PC-3 (cell line): Measurements from ENCODE around the gene COPG2. TPM values are rescaled to one million over a fixed set of nuclear protein-coding genes. Genes with fewer than 3 reads are reported as not detected.
A peak's percentile ranks its signal among the peaks of the same experiment; 100 is the strongest.

Source experiments
- ATAC-seq: fragments of 200-7000 bp; cut with Tn5 transposase; 2 replicates; pipeline ENCODE4 v1.9.1; 2020; ENCODE audit warnings: mild to moderate bottlenecking, moderate library complexity
- BruUV-seq: library from RNA; stranded (reverse); fragments of 400-500 nt; replicated peaks from 2 replicates; lab custom pipeline; 2021; lab: Mats Ljungman, UMichigan
- CTCF ChIA-PET: fragments of 300-600 bp; sonication (Branson Sonifier 250); formaldehyde crosslinking; loops from one replicate; lab custom pipeline; 2022; ENCODE audit warnings: antibody characterized with exemption; lab: Charles Lee
- POLR2A ChIA-PET: fragments of 300-600 bp; sonication (Branson Sonifier 250); formaldehyde crosslinking; loops from one replicate; lab custom pipeline; 2022; ENCODE audit warnings: antibody characterized with exemption; ENCODE audit not compliant: unreplicated experiment; lab: Charles Lee
- DNase-seq: peaks from one replicate; pipeline ENCODE4 v3.0.0-alpha.2; 2015
- H2AFZ ChIP-seq: fragments of 300-600 bp; sonication (generic); 2 replicates; pipeline ENCODE4 v1.6.0; 2016; ENCODE audit warnings: antibody characterized with exemption, low read length
- H3F3A ChIP-seq: fragments of 300-600 bp; sonication (generic); one replicate; pipeline ENCODE4 v1.6.0; 2017; ENCODE audit warnings: antibody characterized with exemption, low read length, control low read depth, mild to moderate bottlenecking; ENCODE audit not compliant: unreplicated experiment
- H3K27ac ChIP-seq: fragments of 300-600 bp; sonication (generic); 2 replicates; pipeline ENCODE4 v1.5.1; 2016; ENCODE audit warnings: mild to moderate bottlenecking, low read length
- H3K27me3 ChIP-seq: fragments of 300-600 bp; sonication (generic); 2 replicates; pipeline ENCODE4 v1.6.1; 2016; ENCODE audit warnings: low read length, mixed read lengths
- H3K36me3 ChIP-seq: fragments of 300-600 bp; sonication (generic); 2 replicates; pipeline ENCODE4 v1.6.1; 2016; ENCODE audit warnings: low read depth, mixed run types, low read length, mixed read lengths
- H3K4me1 ChIP-seq: fragments of 300-600 bp; sonication (generic); 2 replicates; pipeline ENCODE4 v1.5.1; 2016; ENCODE audit warnings: low read length; ENCODE audit not compliant: insufficient read depth
- H3K4me2 ChIP-seq: fragments of 300-600 bp; sonication (generic); 2 replicates; pipeline ENCODE4 v1.6.0; 2016; ENCODE audit warnings: low read length
- H3K4me3 ChIP-seq: fragments of 300-600 bp; sonication (generic); 2 replicates; pipeline ENCODE4 v1.5.1; 2016; ENCODE audit warnings: mild to moderate bottlenecking, low read length, mixed read lengths
- H3K79me2 ChIP-seq: fragments of 300-600 bp; sonication (generic); 2 replicates; pipeline ENCODE4 v1.6.1; 2017; ENCODE audit warnings: low read length, mixed read lengths
- H3K9ac ChIP-seq: fragments of 300-600 bp; sonication (generic); 2 replicates; pipeline ENCODE4 v1.6.0; 2016; ENCODE audit warnings: mild to moderate bottlenecking, low read length
- H3K9me2 ChIP-seq: fragments of 300-600 bp; sonication (generic); replicated peaks from 2 replicates; pipeline ENCODE4 v1.6.1; 2016; ENCODE audit warnings: mixed run types, low read length, mixed read lengths
- H3K9me3 ChIP-seq: fragments of 300-600 bp; sonication (generic); 2 replicates; pipeline ENCODE4 v1.6.1; 2016; ENCODE audit warnings: low read length, mixed read lengths
- H4K20me1 ChIP-seq: fragments of 300-600 bp; sonication (generic); 2 replicates; pipeline ENCODE4 v1.6.1; 2016; ENCODE audit warnings: low read length, mixed read lengths
- EZH2 ChIP-seq: fragments of 300-600 bp; sonication (generic); IDR thresholded peaks from one replicate; pipeline ENCODE4 v1.6.1; 2017; ENCODE audit warnings: antibody characterized with exemption, mild to moderate bottlenecking, low read length; ENCODE audit not compliant: unreplicated experiment
- EZH2phosphoT487 ChIP-seq: fragments of 300-600 bp; sonication (generic); IDR thresholded peaks from 2 replicates; pipeline ENCODE4 v1.6.1; 2018; ENCODE audit warnings: mild to moderate bottlenecking, antibody characterized with exemption, low read length, borderline replicate concordance
- intact Hi-C: fragments of 100-400 bp; cut with micrococcal nuclease; formaldehyde crosslinking; loops from 2 replicates; pipeline ENCODE4 v1.9.0; 2023
- total RNA-seq: library from RNA; depleted of rRNA; stranded (reverse); fragments of >200 nt; gene quantifications from 2 replicates; pipeline ENCODE4 v1.2.3, GENCODE V29; 2014
- TF ChIP-seq, protein P1 (sequence below): fragments of 300-600 bp; sonication (generic); conservative IDR thresholded peaks from 2 replicates; pipeline ENCODE4 v1.5.1; 2017; ENCODE audit warnings: antibody characterized with exemption, low read depth, mild to moderate bottlenecking, low read length

COPG2 gene
- total RNA-seq, 1 experiment from 2014 or later, result 9.1 TPM

DNA sequence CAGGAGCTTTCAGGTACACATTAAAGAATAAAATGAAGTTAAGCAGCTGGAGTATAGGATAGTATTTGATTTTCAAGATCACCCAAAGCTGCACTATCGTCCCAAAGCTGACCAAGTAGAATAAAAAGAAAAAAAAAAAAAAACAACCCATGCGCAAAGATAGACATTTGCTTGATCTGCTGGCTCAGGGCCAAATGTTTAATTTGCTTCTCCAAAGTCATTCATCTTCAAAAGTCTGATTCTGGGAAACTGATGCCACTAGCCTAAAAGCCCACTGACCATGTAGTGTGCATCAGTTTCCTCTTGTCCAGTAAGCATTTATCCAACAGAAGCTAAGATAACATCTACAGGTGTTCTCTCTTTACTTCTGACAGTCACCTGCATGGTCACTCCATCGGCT lies 162.2 kb downstream of the COPG2 start:
- no peaks in the 10 kb centered on the region for H3K27me3 ChIP-seq
- DNase-seq, result no peak
- no peak overlapping the region for H3K9ac ChIP-seq
- no peak overlapping the region for H3K27ac ChIP-seq
- no peaks in the 10 kb centered on the region for H3K9me3 ChIP-seq
- CTCF ChIA-PET, result no interaction called here
- H3K4me2 ChIP-seq, result no peak overlapping the region
- H2AFZ ChIP-seq, result no peak overlapping the region
- H3K4me3 ChIP-seq, result no peak overlapping the region
- TF ChIP-seq EZH2phosphoT487 (no peak), EZH2 (no peak)
- TF ChIP-seq, protein P1, sequence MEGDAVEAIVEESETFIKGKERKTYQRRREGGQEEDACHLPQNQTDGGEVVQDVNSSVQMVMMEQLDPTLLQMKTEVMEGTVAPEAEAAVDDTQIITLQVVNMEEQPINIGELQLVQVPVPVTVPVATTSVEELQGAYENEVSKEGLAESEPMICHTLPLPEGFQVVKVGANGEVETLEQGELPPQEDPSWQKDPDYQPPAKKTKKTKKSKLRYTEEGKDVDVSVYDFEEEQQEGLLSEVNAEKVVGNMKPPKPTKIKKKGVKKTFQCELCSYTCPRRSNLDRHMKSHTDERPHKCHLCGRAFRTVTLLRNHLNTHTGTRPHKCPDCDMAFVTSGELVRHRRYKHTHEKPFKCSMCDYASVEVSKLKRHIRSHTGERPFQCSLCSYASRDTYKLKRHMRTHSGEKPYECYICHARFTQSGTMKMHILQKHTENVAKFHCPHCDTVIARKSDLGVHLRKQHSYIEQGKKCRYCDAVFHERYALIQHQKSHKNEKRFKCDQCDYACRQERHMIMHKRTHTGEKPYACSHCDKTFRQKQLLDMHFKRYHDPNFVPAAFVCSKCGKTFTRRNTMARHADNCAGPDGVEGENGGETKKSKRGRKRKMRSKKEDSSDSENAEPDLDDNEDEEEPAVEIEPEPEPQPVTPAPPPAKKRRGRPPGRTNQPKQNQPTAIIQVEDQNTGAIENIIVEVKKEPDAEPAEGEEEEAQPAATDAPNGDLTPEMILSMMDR, result no peak
- H3K79me2 ChIP-seq, result no peaks in the 10 kb centered on the region
- no peak for ATAC-seq
- H3K9me2 ChIP-seq, result no peaks in the 10 kb centered on the region
- no peaks in the 10 kb centered on the region for H3F3A ChIP-seq
- POLR2A ChIA-PET, result no interaction called here
- TSS peak; percentile 29 for BruUV-seq
- no peaks in the 10 kb centered on the region for H3K4me1 ChIP-seq
- H3K36me3 ChIP-seq, result peaks cover 16% of the 10 kb centered on the region; the same call in 1 of the 2 replicates
- intact Hi-C loops, result no loop called here
- H4K20me1 ChIP-seq, result no peaks in the 10 kb centered on the region

GRCh38 chr7:130505753-130506152 lies 162.8 kb downstream of the COPG2 start:
- no peak overlapping the region for H3K27ac ChIP-seq
- no peak overlapping the region for H2AFZ ChIP-seq
- ChIA-PET POLR2A (no interaction called here), CTCF (no interaction called here)
- H3K9me2 ChIP-seq, result no peaks in the 10 kb centered on the region
- TF ChIP-seq EZH2 (no peak), EZH2phosphoT487 (no peak)
- TF ChIP-seq, protein P1, result no peak
- no TSS peak for BruUV-seq
- no peak overlapping the region for H3K9ac ChIP-seq
- H3K36me3 ChIP-seq, result peaks cover 16% of the 10 kb centered on the region; the same call in 1 of the 2 replicates
- no peaks in the 10 kb centered on the region for H3K4me1 ChIP-seq
- no peak for ATAC-seq
- no peak overlapping the region for H3K4me3 ChIP-seq
- H3F3A ChIP-seq, result no peaks in the 10 kb centered on the region
- DNase-seq, result no peak
- no peaks in the 10 kb centered on the region for H3K79me2 ChIP-seq
- no peak overlapping the region for H3K4me2 ChIP-seq
- H3K9me3 ChIP-seq, result no peaks in the 10 kb centered on the region
- no peaks in the 10 kb centered on the region for H3K27me3 ChIP-seq
- H4K20me1 ChIP-seq, result no peaks in the 10 kb centered on the region
- intact Hi-C loops, result no loop called here

- H3K36me3 ChIP-seq, result peaks cover 12% of the 10 kb centered on the region
- no peaks in the 10 kb centered on the region for H3K9me2 ChIP-seq
- intact Hi-C loops, result no loop called here
- no peak overlapping the region for H3K4me3 ChIP-seq
- H3K27me3 ChIP-seq, result no peaks in the 10 kb centered on the region
- DNase-seq, result no peak
- H3K79me2 ChIP-seq, result no peaks in the 10 kb centered on the region
- no peak overlapping the region for H3K9ac ChIP-seq
- BruUV-seq, result no TSS peak
- ChIA-PET POLR2A (no interaction called here), CTCF (no interaction called here)
- TF ChIP-seq EZH2, result no peak
- TF ChIP-seq, protein P1, result no peak
- TF ChIP-seq EZH2phosphoT487, result no peak
- H3K4me1 ChIP-seq, result no peaks in the 10 kb centered on the region
- H3F3A ChIP-seq, result no peaks in the 10 kb centered on the region
- H3K27ac ChIP-seq, result no peak overlapping the region
- H3K9me3 ChIP-seq, result no peaks in the 10 kb centered on the region
- no peak for ATAC-seq
- no peak overlapping the region for H3K4me2 ChIP-seq
- no peaks in the 10 kb centered on the region for H4K20me1 ChIP-seq
- no peak overlapping the region for H2AFZ ChIP-seq
These were observed 167.6 kb downstream of the COPG2 start for GRCh38 chr7:130500910-130501309.
